GM19438 (cell line): Measurements from ENCODE around the gene PCF11.
A peak's percentile ranks its signal among the peaks of the same experiment; 100 is the strongest.
"Not testable (repeated sequence)": the region's sequence is repeated elsewhere in the genome, so short reads cannot be mapped to it uniquely, and the experiment has no call there.

Experiments used
- ATAC-seq: cut with Tn5 transposase; IDR thresholded peaks from one replicate; pipeline ENCODE4 v1.9.1; 2021; ENCODE audit warnings: low read depth; ENCODE audit not compliant: unreplicated experiment

PCF11 gene

DNA sequence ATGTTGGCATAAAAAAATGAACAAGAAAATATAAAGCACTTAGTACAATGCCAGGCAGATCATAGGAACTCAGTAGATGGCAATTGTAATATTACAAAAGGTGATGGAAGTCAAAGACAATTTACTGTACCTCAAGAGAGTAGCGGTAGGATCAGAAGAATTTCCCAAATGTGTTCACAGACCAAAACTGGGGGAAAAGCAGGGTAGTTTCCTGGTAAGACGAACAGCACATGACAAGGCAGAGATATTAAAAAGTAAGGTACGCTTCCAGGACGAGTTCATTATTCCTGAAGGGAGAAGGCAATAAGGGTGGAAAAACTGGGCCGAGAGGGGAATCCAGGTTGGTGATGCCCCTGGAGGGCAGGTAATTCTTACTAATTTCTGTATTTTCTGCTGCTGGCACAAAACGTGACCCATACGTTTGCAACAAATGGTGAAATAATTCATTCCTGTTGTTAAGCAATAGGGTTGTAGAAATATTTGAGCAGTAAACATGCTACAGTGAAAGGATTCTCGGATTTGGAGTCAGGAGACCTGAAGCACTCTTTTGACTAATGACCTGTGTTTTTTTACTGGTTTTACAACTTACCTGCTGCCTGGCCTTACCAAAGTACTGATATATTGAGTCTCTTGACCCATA is 35.8 kb downstream of the PCF11 start:
- ATAC-seq: no peak

DNA sequence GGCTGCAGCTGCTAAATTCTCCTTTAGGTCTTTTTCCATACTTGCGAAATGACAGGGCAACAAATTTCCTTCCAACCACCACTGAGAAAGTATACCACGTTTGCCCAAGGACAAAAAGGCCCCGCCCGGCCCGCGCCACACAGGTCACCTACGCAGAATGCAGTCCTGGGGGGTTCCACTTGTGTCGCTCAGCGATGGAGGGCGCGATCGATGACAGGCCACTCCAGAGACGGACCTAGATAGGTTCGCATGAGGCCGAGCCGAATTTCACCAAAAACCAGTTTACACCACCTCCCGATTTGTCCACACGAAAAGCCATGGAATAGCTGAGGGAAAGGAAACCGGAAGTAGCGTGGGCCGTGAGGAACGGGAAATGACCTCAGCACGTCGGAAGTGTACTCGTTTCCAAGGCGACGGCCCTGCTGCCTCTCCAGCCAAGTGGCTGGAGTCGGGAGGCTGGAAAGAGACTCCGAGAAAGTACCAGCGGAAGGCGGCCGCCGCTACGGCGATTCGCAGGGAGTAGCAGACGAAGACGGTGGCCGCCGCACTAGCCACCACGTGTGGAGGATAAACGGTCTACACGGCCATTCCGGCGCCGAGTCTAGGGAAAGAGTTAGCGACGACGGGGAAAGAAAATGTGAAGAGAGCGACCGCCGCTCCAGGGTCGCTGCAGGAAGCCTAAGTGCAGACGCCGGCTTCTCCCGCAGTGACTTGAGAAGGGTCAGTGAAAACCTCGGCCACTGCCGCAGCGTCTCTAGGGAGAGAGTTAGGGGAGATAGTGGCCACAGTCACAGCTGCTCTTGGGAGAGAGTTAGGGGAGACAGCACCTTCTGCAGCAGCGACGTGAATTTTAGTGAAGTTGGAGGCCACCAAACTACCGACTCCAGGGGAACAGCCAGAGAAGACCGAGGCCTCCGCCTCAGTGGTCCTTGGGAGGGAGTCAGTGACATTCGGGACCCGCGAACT is 36.7 kb downstream of the PCF11 start, which contains the start of gene ANKRD42:
ANKRD42 (plus strand) TSS at position 398 of the 966 bp plus-strand sequence. CDS start 959 bp downstream, outside the sequence.
- peak; percentile 92 for ATAC-seq

DNA sequence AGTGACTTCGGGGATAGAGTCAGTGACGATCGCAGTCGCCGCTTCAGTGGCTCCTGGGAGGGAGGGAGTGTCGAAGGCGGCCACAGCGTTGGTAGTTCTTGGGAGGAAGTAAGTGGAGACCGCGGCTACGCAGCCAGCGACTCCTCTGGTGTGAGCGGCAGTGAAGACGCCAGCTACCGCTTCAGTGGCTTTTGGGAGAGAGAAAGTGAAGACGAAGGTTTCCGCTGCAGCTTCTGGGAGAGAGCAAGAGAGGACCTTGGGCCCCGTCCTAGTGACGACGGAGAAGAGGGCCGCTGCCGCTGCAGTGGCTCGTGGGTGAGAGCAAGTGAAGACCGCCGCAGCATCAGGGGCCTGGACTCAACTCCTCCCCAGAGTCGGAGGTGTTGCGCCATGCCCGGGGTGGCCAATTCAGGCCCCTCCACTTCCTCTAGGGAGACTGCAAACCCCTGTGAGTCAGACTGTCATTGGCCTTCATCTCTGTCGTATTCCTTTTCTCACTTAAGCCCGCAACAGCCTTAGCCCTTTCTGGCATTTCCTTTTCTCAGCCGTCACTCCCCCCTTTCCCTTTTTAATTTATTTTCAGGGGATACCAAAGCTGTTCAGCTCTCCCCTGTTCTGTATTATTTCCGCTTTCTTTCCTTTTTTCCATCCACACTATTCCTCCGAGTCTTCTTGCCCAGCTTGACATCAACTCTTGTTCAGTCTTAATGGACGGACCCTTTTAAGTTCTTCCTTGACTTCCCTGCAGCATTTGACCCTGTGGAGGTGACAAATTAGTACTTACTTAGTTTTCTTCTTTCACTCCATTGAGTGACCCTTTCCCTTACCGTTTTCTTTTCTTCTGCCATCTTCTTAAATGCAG is 37.6 kb downstream of the PCF11 start:
- ATAC-seq: peak; percentile 55

DNA sequence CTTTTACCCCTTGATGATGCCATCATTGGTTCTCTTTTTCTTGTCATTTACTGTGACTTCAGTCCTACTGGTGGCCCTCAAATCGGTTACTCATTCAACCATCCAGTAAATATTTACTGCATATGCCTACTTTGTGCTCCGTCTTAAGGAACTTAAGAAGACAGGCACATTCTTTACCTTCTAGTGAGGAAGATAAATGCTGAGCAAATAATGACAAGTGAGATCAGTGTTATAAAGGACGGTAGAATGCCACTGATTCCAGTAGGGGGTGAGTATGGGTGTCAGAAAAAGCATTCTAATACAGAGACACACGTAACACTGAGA is 38.2 kb downstream of the PCF11 start:
- ATAC-seq: no peak

DNA sequence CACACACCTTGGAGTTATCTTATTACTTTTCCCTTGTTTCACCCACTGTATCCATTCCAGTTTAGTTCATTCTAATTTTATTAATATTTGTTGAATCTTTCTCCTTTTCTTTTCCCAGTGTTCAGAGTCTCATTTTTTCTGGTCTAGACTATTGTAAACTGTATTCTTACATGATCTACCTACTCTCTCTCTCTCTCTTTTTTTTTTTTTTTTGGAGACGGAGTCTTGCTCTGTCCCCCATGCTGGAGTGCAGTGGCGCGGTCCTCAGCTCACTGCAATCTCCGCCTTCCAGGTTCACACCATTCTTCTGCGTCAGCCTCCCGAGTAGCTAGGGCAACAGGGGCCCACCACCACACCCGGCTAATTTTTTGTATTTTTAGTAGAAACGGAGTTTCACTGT is 38.7 kb downstream of the PCF11 start:
- ATAC-seq: no peak

DNA sequence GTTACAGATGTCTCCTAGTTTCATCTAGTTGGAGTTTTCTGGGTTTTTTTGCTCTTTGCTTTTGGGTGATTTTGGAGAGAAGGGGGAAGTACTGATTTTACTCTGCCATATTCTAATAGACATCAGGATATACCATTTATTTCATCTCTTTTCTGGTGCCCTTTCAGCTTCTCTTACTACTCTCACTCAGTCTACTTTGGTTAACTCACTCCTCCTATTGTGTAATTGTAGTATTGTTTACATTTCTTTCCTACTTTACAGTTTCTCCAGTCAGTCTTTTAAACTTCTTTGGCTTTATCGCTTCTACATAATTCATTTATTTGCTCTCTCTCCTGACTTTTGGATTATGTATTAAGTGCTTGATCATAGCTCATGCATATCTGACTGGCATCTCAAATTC is 43.1 kb downstream of the PCF11 start:
- ATAC-seq: no peak

DNA sequence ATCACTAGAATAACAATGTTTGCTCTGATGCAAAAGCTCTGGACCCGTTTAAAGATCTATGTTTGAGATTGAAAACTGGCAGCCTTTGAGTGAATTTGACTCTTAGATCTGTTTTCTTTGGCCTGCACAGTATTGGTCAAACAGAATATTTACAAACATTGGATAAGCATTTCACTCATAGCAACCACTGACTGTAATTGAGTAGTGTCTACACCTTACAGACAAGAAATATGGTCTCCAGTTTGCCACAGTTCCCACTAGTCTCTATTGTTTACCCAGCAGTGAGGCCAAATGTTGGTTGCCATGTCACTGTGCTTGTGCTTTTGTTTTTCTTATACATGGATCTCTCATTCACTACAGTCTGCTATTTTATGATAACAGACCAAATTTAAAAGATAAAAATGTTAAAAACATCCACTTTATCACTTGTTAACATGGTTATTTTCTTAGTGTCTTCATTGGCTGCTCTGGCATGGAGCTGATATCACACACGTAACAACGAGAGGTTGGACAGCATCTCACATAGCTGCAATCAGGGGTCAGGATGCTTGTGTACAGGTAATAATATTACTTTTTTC is 48.8 kb downstream of the PCF11 start:
- no peak for ATAC-seq

DNA sequence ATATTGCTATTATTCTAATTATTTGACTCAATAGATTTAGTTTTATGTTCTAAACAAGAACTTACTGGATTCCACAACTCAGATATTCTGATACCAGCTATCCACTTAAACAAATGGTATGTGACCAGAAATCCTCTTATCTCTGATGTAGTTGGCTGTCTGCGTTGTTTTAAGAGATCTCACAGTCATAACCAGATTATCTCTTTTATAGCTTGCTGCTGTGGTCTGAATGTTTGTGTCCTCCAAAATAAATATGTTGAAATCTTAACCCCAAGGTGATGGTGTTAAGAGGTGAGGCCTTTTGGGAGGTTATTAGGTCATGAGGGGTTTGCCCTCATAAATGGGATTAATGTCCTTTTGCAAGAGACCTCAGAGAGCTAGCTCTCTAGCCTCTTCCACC is 49.3 kb downstream of the PCF11 start:
- ATAC-seq: no peak

DNA sequence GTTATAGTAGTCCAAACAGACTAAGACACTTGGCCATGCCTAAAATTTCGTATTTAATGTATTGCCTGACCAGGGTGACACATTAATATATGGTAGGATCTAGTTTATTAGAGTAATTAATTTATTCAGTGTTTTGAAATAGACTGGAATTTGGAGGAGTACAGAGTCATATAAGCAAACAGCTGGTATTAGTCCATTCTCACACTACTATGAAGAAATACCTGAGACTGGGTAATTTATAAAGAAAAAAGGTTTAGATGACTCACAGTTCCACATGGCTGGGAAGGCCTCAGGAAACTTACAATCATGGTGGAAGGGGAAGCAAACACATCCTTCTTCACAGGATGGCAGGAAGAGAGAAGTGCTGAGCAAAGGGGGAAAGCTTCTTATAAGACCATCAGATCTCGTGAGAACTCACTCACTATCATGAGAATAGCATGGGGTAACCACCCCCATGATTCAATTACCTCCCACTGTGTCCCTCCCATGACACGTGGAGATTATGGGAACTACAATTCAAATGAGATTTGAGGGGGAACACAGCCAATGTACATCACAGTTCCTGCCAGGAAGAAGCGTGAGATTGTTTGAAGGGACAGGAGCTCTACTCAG is 49.9 kb downstream of the PCF11 start:
- not testable (repeated sequence) for ATAC-seq

DNA sequence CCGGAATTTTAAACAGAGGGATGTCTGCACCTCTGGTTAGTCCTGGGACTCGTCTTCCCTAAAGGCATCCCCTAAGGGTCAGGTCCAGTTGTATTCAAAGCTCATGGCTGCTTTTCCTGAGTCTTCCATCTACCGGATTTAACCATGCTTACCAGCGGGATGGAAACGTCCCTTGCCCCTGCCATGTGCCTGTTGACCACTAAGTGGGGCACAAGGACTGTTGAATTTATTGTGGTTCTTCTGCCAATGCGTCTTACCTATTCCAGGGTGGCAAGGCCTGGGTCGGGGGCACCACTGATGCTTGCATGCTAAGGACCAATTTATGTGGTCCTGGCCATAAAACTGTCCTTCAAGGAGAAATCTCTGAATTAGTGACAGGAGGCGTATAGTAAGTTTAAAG is 62.2 kb downstream of the PCF11 start:
- ATAC-seq: no peak

DNA sequence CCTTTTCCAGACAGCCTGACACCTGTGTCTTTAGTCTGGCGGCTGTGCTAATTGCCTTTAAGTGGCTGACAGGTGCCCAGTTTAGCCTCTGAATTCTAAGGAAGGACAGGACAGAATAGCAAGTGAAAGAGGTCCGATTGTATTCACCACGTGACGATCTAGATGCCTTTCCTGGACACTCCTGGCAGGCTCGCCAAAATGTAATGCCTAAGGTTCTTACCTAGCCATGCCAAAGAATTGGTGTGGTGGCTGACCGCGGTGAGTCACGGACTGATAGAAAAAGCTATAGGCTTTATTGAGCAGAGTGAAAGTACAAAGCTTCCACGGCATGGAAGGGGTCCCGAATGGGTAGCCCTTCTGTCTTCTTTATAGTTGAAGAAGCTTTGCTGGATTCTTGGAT is 63.3 kb downstream of the PCF11 start:
- ATAC-seq: no peak

DNA sequence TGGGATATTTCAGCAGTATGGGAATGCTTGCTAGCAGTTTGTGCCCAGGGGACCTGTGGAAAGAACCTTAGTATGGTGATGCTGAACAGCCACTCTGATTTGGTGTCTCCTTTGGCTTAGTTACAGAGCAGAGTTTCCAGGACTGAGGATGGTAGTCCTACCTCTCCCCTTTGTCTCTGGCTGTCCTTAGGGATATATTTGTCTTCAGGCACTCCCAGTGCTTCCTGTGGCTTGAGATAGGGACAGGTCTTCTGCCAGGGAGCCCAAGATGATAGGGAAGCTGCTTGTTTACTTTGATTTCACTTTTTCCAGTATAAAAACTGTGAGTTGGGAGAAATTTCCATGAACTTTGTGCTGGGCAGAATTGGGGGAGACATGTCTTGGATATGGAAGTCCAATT is 64.8 kb downstream of the PCF11 start:
- ATAC-seq: no peak

DNA sequence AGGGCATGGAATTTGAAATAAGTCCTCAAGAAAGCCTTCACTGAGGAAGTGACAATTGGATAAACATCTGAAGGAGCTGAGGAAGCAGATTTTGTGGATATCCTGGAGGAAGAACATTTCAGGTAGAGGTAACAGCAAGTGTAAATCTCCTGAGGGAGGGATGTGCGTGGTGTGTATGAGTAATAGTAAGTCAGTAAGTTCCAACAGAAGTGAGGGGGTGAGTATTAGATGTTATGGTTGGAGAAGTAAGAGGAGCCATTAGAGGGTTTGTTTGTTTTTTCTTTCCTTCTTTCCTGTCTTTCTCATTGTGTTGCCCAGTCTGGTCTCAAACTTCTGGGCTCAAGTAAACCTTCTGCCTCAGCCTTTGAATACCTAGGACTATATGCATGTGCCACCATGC is 65.6 kb downstream of the PCF11 start:
- no peak for ATAC-seq

DNA sequence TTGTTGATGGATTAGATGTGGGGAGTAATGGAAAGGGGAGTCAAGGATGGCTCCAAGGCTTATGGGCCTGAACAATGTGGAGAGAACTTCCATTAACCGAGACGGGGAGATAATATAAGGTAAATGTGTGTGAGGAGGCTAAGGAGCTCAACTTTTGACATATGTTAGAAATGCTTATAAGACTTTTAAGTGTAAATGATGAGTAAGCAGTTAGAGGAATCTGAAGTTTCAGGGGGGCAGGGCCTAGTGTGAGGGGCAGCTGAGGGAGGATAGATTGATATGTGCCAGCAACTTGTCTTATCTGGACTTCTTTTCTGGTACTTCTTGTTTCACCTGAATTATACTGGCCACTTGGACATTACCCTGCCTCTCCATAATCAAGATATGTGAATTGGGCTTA is 66.5 kb downstream of the PCF11 start:
- no peak for ATAC-seq

DNA sequence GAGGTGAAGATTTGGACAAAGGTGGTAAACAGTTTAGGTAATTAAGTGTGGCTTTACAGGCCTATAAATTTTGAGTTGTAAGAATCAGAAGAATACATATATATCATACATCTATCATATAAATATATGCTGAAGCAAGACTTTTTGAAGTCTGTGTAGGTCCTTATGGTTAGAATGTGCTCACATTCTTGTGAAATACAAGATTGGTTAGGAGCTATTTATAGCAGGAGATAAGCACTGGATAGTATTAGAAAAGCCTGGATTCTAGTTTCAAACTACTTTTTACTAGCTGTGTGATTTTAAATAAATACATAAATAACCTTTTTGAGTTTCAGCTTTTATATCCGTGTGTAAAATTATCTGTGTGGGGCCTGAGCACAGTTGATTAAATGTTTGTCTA is 78.9 kb downstream of the PCF11 start:
- no peak for ATAC-seq
